Heart left ventricle (tissue), 13 donors: ENCODE measurements around the gene MZT2A.
"Not testable (repeated sequence)": the region's sequence is repeated elsewhere in the genome, so short reads cannot be mapped to it uniquely, and the experiment has no call there.

Source experiments
- CTCF ChIP-seq, 12 donors: fragments of 200-600 bp; sonication (generic) in 4 of 12; IDR thresholded peaks; one replicate each; pipeline versions ENCODE4 v1.5.0 to v1.8.0; 2018 to 2022; ENCODE audit warnings: antibody characterized with exemption in 12 of 12, mild to moderate bottlenecking in 5 of 12
- POLR2A ChIP-seq, 2 donors: fragments of 450-650 bp; IDR thresholded peaks; one replicate each; pipeline ENCODE4 v1.6.1; 2017; ENCODE audit warnings: antibody characterized with exemption in 2 of 2, mild to moderate bottlenecking in 2 of 2, moderate library complexity in 2 of 2
- donor health status: ischemic (EF 13 %, LVEDD 7.1; RV severe dilation, severe dysfunction).
- donor health status: DM: no; HTN: yes; CAD: no.
- donor health status: DM: no; HTN: no; CAD: no.
- donor health status: ischemic (EF 25% LVEDD 6.9; RV normal size, moderate dysfunction).
- donor health status: ischemic (EF 25% LVEDD 5.7; RV mildly dilated, moderate dysfunction).
- donor health status: ischemic (EF 35%, LVEDD 5.7; RV mildly dilated, moderate dysfunction).
- donor health status: nonischemic (EF 11% LVEDD 7.7; RV severe dilation, severe dysfunction).
- donor health status: DM: yes; HTN: yes; CAD: no.
- donor health status: PGD.
- donor health status: ischemic (EF 29% LVEDD 5.4; RV normal size, mild dysfunction).
- donor health status: nonischemic (EF 23%, LVEDD 6.1; RV moderate dilation, normal function).

DNA sequence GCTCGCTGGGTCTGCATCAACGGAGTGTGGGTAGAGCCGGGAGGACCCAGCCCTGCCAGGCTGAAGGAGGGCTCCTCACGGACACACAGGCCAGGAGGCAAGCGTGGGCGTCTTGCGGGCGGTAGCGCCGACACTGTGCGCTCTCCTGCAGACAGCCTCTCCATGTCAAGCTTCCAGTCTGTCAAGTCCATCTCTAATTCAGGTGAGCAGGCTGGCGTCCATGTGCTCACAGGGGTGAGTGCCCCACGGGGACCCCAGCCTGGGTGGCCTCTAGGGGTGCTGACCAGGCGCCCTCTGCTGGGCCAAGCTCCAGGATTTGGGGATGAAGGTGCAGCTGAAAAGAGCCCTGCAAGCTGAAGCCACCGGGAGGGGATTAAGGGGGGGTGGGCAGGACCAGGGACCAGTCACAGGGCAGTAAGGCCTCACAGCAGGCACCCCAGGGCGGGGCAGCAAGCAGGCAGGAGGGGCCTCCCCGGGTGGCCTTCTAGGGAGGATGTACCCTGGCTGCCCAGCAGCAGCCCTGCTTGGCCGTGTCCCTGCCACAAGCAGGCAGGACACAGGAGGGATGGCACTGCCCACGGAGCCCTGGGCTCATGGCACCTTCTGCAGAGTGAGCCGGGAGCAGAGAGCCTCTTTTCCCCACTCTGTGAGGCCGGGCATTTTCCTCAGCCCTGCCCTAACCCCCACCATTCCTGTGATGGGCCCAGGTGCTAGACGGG is 38.6 kb upstream of the MZT2A start:
- not testable (repeated sequence) for TF ChIP-seq CTCF, POLR2A (IDR thresholded peaks at IDR 0.05)
